Kidney capillary endothelial cell (primary cell): ENCODE results near the gene DKKL1.
A peak's percentile ranks its signal among the peaks of the same experiment; 100 is the strongest.

ENCODE experiments used
- DNase-seq: peaks from one replicate; pipeline ENCODE4 v3.0.0-alpha.2; 2018; ENCODE audit warnings: low spot score

Gene DKKL1

DNA sequence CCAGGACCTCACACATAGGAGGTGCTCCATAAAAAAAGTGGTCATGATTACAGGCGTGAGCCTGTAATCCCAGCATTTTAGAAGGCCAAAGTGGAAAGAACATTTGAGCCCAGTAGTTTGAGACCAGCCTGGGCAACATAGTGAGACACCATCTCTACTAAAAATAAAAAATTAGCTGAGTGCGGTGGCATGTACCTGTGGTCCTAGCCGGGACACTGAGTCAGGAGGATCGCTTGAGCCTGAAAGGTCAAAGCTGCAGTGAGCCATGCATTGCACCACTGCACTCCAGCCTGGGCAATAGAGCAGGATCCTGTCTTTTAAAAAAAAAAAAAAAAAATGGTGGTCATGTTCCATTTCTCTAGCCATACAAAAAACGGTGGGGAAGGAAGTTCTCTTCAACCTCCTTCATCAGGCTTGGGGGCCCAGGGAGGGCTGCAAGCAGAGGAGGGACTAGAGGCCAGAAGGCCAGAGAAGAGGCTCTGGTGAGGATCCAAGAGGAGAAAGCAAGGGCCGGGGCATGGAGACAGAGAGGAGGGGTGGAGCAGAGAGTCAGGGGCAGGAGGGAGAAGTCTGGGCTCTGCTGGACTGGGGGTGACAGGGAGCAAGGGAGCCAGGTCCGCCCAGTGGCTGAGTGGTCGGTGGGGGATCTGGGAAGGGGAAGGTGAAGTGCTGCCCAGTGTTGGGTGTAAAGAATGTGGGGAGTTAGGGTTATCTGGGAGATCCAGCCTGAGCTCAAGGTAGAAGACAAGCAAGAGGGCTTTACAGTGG is 33.2 kb downstream of the DKKL1 start:
- no peak for DNase-seq

DNA sequence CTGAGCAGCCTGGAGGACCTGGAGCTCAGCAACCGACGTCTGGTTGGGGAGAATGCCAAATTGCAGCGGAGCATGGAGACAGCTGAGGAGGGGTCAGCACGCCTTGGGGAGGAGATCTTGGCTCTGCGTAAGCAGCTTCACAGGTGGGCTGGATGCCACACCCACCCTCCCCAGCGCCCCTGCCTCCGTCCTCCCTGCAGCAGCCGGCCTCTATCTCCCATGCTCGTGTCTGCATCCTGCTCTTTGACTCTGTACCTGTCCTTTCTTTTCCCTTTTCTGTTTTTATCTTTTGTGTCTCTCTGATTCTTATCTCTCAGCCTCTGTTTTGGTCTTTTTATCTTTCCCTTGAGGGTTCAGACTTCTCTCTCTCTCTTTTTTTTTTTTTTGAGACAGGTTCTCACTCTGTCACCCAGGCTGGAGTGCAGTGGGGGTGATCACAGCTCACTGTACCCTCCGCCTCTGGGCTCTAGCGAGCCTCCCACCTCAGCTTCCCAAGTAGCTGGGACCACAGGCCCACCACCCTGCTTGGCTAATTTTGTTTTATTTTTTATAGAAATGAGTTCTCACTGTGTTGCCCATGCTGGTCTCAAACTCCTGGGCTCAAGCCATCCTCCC is 34.4 kb downstream of the DKKL1 start:
- DNase-seq: no peak

DNA sequence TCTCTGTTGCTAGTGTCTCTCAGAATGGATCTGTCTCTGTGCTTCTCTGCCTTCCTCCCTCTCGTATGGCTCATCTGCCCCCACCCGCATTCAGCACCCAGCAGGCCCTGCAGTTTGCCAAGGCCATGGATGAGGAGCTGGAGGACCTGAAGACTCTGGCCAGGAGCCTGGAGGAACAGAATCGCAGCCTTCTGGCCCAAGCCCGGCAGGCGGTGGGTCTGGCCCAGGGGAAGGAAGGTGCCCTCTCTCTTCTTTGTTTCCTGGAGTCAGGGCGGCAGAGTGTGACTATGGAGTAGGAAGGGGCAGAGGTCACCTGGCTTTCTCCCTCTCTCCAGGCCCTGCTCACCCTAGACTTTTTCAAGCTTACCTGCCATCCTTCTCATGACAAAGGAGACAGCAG is 35.3 kb downstream of the DKKL1 start:
- DNase-seq: no peak

DNA sequence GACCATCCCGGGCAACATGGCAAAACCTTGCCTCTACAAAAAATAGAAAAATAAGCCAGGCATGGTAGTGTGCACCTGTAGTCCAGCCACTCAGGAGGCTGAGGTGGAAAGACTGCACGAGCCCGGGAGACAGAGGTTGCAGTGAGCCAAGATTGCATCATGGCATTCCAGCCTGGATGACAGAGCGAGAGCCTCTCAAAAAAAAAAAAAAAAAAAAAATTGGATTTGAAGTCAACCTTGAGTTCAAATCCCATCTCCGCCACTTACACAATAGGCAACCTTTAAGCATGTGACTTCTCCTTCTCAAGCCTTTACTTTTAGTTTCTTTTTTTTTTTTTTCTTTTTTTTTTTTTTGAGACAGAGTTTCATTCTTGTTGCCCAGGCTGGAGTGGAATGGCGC is 36.4 kb downstream of the DKKL1 start:
- no peak for DNase-seq

DNA sequence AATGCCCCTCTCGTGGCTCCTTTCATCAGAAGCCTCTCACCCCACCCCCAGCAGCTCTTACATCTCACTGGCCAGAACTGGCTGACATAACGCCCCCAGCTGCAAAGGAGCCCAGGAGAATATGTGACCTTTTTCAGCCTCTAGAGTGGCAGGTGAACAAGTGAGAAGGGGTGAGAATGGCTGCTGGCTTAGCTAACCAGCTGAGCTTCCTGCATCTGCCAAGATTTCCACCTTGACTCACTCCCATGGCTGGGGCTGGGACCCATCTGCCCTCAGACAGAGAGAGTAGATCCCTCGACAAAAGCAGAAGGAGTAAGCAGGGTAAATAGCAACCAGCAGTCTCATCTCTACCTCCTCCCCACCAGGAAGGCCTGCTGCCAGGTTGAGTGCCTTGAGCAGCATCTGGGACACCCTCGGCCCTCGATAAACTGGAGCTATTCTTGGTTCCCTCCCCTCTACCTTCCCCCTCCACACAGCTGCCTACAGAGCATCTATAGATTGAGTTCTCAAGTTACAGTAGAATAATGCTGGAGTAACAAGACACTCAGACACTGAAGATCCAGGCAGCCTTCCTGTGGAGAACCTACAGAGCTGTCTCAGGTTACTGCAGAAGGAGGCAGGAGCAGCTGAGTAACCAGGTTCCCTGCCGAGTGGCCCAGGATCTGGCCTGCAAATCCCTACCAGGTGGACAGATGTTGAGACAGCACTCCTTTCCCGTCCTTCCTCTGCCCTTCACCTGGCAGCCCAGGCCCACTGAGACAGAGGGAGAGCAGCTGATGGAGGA is 39.9 kb downstream of the DKKL1 start:
- no peak for DNase-seq

DNA sequence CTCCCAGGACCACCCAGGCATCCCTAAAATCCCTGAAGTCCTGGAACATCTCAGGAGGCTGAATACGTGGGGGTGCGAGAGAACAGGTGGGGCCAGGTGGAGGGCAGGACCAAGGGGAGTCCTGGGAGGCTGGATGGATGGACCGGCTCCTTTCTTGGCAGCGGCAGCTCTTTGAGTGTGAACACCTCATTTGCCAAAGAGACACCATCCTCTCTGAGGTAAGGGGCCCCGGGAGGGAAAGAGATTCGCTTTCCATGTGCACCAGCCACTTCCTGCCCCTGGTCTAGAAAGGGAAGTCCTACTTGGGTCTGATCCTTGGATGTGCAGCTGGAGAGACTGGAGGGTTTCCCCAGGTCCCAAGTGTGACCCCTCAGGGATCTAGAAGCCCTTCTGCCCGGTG is 43.4 kb downstream of the DKKL1 start:
- DNase-seq: no peak

DNA sequence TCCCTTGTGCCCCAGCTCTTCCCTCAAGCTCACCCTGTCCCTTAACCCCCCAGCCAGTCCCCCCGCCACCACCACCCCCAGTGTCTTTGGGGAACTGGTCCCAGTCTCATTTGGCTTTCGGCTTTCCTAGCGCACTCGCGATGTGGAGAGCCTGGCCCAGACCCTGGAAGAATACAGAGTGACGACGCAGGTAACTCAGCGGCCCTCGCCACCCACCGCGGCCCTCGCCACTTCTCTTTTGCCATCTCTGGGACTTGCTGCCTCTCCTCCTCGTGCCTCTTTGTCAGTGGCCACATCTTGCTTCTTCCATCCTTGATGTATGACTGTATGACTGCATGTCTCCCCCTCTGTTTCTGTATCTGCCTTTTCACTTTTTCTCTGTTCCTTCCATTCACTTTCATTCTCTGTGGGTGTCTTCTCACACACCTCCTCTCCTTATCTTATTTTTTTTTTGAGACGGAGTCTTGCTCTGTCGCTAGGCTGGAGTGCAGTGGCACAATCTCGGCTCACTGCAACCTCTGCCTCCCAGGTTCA is 43.9 kb downstream of the DKKL1 start:
- DNase-seq: no peak

DNA sequence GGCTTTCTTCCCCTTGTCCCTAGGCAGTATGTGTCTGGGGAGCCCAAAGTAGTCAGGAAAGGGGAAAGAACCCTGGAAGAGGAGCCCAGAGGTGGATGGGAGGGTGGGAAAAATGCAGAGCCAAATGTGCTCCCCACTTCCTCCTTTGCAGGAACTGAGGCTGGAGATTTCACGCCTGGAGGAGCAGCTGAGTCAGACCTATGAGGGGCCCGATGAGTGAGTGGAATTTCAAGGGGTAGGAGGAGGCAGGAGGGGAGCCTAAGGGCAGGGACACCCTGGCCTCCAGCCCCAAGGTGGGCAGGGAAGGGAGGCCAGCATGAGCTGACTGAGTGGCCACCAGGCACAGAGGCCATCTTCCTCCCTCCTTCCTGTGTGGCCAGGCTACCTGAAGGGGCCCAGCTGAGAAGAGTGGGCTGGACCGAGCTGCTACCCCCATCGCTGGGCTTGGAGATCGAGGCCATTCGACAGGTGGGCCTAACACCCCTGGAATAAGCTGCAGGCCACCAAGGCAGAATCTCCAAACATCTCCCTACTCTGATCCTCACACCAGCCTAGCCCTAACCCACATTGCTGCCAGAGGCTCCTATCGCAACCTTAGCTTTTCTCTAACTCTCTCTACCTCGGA is 45.3 kb downstream of the DKKL1 start:
- no peak for DNase-seq

DNA sequence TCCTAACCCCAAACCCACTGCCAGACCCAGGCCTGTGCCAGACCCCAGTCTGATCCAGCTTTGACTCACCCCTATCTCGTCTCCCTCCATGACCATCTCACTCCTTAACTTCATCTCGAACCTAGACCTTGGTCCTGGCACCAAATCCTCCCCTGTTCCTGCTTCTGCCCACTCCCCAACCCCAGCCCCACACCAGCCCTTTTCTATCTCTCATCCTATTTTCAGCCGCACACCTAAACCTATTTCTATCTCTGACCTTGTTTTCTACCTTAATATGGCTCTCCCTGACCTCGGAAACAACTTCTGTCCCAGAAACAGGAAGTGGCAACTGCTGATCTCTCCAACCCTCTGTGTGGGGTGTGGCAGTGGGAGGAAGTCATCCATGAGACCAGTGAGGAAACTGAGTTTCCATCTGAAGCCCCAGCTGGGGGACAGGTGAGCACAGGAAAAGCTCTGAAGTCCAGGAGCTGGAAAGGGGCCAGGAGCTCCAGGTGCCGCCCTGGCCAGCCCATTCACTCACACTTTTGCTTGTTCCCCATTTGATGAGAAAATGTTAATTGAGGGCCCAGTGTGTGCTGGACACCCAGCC is 45.9 kb downstream of the DKKL1 start:
- no peak for DNase-seq

DNA sequence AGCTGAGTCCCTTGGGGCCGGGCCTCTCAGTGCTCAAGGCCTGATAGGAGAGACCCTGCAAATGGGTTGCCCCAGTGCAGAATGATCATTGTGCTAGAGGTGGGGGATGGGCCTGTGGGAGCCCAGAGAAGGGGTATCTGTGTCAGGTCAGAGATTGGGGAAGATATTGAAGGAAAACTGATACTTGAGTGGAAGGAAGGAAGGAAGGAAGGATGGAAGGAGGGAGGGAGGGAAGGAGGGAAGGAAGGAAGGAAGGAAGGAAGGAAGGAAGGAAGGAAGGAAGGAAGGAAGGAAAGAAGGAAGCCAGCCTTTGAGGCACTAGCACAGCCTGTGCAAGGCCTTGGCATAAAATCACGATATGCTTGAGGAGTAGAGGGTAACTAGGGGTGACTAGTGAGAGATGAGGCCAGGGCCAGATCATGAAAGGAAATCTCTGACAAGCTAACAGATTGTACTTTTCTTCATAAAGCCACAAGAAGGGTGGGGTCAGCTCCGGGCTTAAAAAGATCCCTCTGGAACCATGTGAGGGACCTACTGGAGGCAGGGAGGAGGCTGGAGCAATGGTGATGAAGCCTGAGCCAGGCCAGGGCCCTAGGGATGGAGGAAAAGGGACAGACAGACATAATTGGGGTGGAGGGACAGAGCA is 48.1 kb downstream of the DKKL1 start:
- no peak for DNase-seq

DNA sequence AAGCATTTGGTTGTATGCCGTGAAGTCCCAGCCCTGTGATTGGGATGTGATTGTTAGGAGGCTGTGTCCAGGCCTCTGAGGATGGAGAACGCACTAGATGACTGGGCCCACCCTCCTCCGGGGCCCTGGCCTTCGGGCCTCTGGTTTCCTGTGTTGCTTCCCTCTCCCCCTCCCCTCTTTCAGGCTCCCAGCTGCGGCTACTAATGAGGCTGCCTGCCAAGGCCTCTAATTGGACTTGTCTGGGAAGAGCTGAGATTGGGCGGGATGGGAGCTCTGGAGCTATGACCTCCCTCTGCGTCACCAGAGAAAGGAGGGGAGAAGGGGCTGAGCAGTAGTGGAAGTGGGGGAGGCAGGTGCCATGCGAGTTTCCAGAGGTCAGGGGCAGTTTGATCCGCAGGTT is 49.7 kb downstream of the DKKL1 start:
- no peak for DNase-seq

DNA sequence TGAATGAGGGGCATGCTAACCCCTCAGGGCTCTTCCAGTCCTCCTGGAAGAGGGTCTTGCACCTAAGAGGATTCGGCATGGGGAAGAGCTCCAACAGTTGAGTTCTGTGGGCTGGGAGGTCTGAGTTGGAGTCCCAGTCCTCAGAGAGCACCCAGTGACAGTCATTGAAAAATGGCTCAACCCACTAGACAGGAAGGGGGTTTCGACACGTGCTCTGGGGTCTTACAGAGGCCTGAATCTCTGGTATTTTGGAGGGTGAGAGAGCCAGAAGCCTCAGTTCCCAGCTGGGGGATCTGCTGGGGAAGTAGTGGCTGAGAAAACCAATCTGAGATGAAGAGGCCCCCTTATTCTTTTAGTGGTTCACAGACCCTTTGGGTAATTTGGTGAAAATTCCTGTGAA is 50.6 kb downstream of the DKKL1 start:
- no peak for DNase-seq

DNA sequence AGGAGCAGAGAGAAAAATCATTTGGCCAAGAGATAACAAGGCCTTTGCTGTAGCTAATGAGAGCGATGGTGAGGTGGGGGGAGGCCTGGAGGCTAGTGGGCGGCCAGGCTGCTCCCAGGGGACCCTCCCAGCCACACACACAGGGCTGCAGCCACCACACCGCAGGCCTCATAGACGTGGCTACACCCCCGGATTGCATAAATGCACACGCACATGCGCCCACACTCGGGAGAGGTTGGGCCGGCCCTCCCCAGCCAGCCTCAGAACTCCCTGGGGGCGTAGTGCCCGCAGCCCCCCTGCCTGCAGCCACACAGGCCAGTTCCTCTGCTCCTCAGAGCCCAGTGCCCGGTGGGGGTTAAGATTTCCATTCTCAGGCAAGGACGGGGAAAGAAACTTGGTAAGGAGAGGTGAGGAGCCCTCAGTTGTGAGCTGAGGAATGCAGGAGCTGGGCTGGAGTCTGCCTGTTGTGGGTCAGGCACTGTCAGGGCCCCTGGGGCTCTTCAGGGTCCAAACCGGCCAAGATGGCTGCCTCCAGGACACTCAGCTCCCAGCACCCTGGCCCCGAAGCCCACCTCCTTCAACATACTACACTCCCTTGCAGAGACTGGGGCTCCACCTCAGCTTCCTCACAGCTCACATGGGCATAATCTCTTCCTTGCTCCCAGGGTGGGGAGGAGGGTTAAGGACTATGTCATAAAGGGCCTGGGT is 51.6 kb downstream of the DKKL1 start:
- DNase-seq: no peak

DNA sequence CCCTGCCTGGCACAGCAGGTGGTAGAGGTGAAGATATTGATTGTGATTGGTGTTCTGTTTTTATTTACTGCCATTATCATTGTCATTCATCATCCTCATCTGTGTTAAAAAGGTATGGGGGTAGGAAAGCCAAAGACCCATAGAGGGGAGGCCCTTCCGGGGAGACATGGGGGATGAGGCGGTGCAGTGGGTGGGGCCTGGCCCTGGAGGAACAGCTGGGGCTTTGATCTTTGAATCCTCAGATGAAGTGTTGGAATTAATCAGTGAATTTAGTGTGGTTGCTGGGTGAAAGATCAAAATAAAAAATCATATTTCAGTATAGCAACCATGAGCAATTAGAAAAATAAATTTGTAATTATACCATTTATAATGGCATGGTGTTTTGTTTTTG is 52.1 kb downstream of the DKKL1 start:
- no peak for DNase-seq

DNA sequence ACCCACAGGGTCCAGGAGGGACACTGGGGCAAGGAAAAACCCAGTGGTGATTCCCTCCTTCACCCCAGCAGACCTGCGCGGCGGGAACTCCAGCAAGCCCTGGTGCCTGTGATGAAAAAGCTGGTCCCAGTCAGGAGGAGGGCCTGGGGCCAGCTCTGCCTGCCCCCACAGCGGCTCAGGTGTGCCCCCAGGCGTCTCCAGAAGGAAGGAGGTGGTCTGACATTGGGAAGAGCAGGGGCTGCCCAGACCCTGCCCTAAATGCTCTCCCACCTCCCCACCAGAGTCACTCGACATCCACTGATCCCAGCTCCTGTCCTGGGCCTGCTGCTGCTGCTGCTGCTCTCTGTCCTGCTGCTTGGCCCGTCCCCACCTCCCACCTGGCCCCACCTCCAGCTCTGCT is 53.4 kb downstream of the DKKL1 start:
- no peak for DNase-seq

DNA sequence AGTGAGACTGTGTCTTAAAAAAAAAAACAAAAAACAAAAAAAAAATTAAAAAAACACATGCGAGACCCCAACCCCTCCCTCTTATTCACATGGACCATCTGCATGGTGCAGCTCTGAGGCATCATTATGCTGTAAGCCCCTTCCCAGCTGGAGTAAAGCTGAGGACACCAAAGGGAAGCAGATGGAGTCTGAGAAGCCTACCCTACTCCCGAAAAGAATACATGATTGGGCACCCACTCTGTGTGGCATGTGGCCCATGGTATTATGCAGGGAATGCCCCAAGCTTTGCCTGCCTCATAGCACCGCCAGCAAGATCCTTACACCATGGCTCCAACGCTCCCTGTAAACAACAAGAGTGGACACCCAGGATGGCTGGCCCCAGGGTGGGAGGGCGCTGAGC is 54.8 kb downstream of the DKKL1 start:
- no peak for DNase-seq

DNA sequence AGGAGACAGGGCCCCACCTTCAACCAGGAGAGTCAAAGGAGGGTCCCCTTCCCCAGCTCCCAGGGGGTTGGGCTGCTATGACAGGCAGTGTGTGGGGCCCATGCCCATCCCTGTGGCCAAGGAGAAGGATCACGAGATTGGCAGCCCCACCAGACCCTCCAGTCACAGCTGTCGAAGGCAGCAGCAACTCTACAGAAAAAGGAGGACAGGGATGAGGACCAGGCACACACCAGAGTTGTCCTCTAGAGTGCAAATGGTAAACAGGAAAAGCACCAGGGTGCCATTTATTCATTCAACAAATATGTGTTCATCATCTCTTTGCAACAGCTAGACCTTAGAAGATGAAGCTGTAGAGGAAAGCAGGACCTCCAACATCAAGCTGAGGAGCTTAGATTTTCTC is 55.5 kb downstream of the DKKL1 start:
- no peak for DNase-seq

DNA sequence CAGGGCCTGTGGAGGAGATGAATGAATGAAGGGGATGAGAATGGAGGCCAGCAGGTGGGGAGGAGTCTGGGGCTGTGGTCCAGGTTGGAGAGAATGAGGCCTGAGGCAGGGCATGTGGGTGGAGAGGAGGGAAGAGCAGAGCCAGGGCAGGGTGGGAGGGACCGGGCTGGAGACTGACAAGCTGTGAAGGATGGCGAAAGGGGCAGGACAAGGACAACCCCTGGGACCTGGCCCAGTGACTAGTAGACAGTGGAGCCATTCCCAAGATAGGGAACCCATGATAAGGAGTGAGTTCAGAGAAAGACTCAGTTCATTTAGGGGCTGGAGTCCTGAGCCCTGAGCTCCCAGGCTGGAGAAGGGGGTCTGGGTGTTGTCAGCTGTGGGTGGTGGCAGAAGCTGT is 56.5 kb downstream of the DKKL1 start:
- DNase-seq: no peak

DNA sequence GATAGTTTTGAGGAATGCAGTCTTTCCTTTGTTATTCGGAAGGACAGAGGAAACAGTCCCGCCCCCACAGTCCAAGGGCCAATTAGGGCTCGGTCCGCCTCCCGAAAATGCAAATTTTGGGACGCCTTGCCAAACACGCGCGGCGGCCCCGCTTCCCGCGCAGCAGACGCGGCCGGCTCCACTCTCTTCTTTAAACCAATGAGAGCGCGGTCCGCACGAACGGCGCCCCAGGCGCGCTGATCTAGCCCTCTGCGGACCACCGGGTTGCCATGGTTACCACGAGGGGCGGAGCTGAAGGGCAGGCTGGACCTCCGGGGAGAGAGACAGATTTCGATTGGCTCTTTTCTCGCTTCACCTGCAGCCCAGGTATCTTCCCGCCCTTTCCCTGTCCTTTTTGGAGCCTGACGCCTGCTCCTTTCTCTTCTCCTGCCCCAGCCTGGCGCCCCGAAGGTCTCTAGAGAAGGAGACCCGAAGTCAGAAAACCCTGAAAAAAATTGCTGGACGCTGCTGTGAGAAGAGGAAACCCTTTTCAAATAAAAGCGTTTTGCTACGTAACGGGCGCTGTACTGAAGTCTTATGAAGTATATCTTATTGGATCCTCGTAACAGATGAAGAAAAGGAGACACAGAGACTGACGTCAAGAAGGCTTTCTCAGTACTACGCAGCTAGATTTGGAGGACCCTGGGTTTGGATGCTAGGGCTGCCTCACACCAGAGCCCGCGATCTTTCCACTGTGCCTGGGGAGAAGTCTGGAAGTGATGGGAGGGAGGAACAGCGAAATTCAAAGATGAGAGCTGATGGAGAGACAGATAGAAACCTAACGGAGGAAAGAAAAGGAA is 57.6 kb downstream of the DKKL1 start:
- peak; percentile 36 for DNase-seq

DNA sequence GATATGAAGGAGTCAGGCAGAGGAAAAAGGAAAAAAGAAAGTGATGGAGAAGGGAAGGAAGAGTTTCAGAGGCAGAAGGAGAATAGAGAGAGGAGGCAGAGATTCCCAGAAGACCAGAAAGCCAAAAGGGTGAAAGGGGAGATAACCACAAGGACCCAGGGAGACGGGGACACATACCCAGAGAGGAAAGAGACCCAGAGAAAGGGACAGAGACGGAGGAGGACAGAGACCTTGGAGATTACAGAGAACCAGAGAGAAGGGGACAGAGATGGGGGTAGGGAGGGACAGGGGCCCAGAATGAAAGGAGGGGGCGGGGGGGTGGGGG is 58.2 kb downstream of the DKKL1 start:
- no peak for DNase-seq
